HEK293T (cell line): Measurements from ENCODE around the gene MTA3.

Experiments used
- CTCF ChIA-PET: fragments of 350-600 bp; formaldehyde crosslinking; extraction: SDS; loops from one replicate; lab custom pipeline; 2021; ENCODE audit warnings: antibody characterized with exemption, inconsistent platforms; lab: Yijun Ruan, JAX
- POLR2A ChIA-PET: fragments of 350-600 bp; formaldehyde crosslinking; extraction: SDS; loops from one replicate; lab custom pipeline; 2020; ENCODE audit warnings: antibody characterized with exemption, inconsistent platforms; lab: Yijun Ruan, JAX
- DNase-seq: peaks from one replicate; pipeline ENCODE4 v3.0.0; 2012; ENCODE audit warnings: mixed read lengths; ENCODE audit errors: extremely low spot score
- ARNT ChIP-seq: fragments of 450-650 bp; IDR thresholded peaks from 2 replicates; pipeline ENCODE4 v1.6.1; 2017; ENCODE audit warnings: mild to moderate bottlenecking
- BHLHE40 ChIP-seq: fragments of 450-650 bp; IDR thresholded peaks from 2 replicates; pipeline ENCODE4 v1.6.1; 2016; ENCODE audit warnings: mild to moderate bottlenecking, moderate library complexity, borderline replicate concordance
- CTBP1 ChIP-seq: fragments of 450-650 bp; IDR thresholded peaks from 2 replicates; pipeline ENCODE4 v1.6.1; 2016; ENCODE audit warnings: borderline replicate concordance
- ELF4 ChIP-seq: fragments of 450-650 bp; IDR thresholded peaks from 2 replicates; pipeline ENCODE4 v1.6.1; 2017; ENCODE audit warnings: antibody characterized with exemption
- FOXA1 ChIP-seq: fragments of 450-650 bp; IDR thresholded peaks from 2 replicates; pipeline ENCODE4 v1.6.1; 2016; ENCODE audit warnings: mild to moderate bottlenecking
- FOXK2 ChIP-seq: fragments of 450-650 bp; IDR thresholded peaks from 2 replicates; pipeline ENCODE4 v1.6.1; 2016; ENCODE audit warnings: mild to moderate bottlenecking
- FOXM1 ChIP-seq: fragments of 450-650 bp; IDR thresholded peaks from 2 replicates; pipeline ENCODE4 v1.6.1; 2017; ENCODE audit warnings: mild to moderate bottlenecking, borderline replicate concordance
- HDGF ChIP-seq: fragments of 450-650 bp; IDR thresholded peaks from 2 replicates; pipeline ENCODE4 v1.6.1; 2017; ENCODE audit warnings: antibody characterized with exemption, borderline replicate concordance
- L3MBTL2 ChIP-seq: fragments of 450-650 bp; conservative IDR thresholded peaks from 2 replicates; pipeline ENCODE4 v1.6.1; 2016; ENCODE audit warnings: mild to moderate bottlenecking
- LEF1 ChIP-seq: fragments of 450-650 bp; IDR thresholded peaks from 2 replicates; pipeline ENCODE4 v1.6.1; 2017; ENCODE audit warnings: mild to moderate bottlenecking, borderline replicate concordance
- NFRKB ChIP-seq: fragments of 450-650 bp; IDR thresholded peaks from 2 replicates; pipeline ENCODE4 v1.6.1; 2016; ENCODE audit warnings: mild to moderate bottlenecking, moderate library complexity
- PKNOX1 ChIP-seq: fragments of 450-650 bp; IDR thresholded peaks from 2 replicates; pipeline ENCODE4 v1.6.1; 2016
- SP1 ChIP-seq: fragments of 450-650 bp; IDR thresholded peaks from 2 replicates; pipeline ENCODE4 v1.6.1; 2017
- SUZ12 ChIP-seq: fragments of 450-650 bp; IDR thresholded peaks from 2 replicates; pipeline ENCODE4 v1.6.1; 2016; ENCODE audit warnings: mild to moderate bottlenecking
- TARDBP ChIP-seq: fragments of 450-650 bp; IDR thresholded peaks from 2 replicates; pipeline ENCODE4 v1.6.1; 2016
- ZNF384 ChIP-seq: fragments of 450-650 bp; IDR thresholded peaks from 2 replicates; pipeline ENCODE4 v1.6.1; 2016

MTA3 gene

GRCh38 chr2:42585779-42586178 is 17.3 kb downstream of the MTA3 start:
- ChIA-PET CTCF (no interaction called here), POLR2A (no interaction called here)
- no peak for TF ChIP-seq ARNT
- no peak for TF ChIP-seq TARDBP
- no peak for DNase-seq

- TF ChIP-seq SUZ12 = no peak
- no peak for TF ChIP-seq ARNT
- no peak for TF ChIP-seq LEF1
- no peak for TF ChIP-seq FOXA1
- no peak for TF ChIP-seq BHLHE40
- no peak for TF ChIP-seq ZNF384
- no peak for TF ChIP-seq ELF4
- TF ChIP-seq FOXK2 = no peak
- no peak for TF ChIP-seq HDGF
- no peak for TF ChIP-seq L3MBTL2
- no peak for TF ChIP-seq NFRKB
- no peak for TF ChIP-seq PKNOX1
- no peak for TF ChIP-seq SP1
- TF ChIP-seq TARDBP = no peak
- no peak for TF ChIP-seq FOXM1
- no peak for TF ChIP-seq CTBP1
- DNase-seq = no peak
- ChIA-PET POLR2A (no interaction called here), CTCF (no interaction called here)
Observed at GRCh38 chr2:42587526-42588117, 19.2 kb downstream of the MTA3 start.

- CTCF ChIA-PET = no interaction called here
- no peak for DNase-seq
- POLR2A ChIA-PET = no interaction called here
- TF ChIP-seq FOXM1 (no peak), LEF1 (no peak), FOXK2 (no peak), TARDBP (no peak), L3MBTL2 (no peak), SUZ12 (no peak), FOXA1 (no peak), ARNT (no peak), PKNOX1 (no peak), HDGF (no peak)
Observed at GRCh38 chr2:42588121-42588520, 19.7 kb downstream of the MTA3 start.

- no peak for DNase-seq
- ChIA-PET CTCF (no interaction called here), POLR2A (interaction anchor here (0.6 kb wide), 1 partner anchor 10 kb away, joined by 3 read pairs; no protein-coding TSS in a partner anchor)
- no peak for TF ChIP-seq ARNT
- no peak for TF ChIP-seq PKNOX1
- TF ChIP-seq CTBP1 = no peak
- no peak for TF ChIP-seq LEF1
- no peak for TF ChIP-seq L3MBTL2
- no peak for TF ChIP-seq ELF4
- no peak for TF ChIP-seq FOXA1
- no peak for TF ChIP-seq BHLHE40
- no peak for TF ChIP-seq SP1
- TF ChIP-seq FOXK2 = no peak
- no peak for TF ChIP-seq SUZ12
Observed at GRCh38 chr2:42590176-42590575, 21.7 kb downstream of the MTA3 start.

GRCh38 chr2:42593282-42593681 is 24.9 kb downstream of the MTA3 start:
- no peak for DNase-seq
- TF ChIP-seq HDGF (no peak), FOXA1 (no peak), SUZ12 (no peak), SP1 (no peak), NFRKB (no peak), TARDBP (no peak), L3MBTL2 (no peak), PKNOX1 (no peak; the same call in 1 of the 2 replicates), LEF1 (no peak), ZNF384 (no peak), BHLHE40 (no peak), CTBP1 (no peak), ARNT (no peak), ELF4 (no peak), FOXM1 (no peak), FOXK2 (no peak)
- CTCF ChIA-PET = interaction anchor here (0.6 kb wide), 1 partner anchor 182 kb away, joined by 4 read pairs; no protein-coding TSS in a partner anchor
- POLR2A ChIA-PET = no interaction called here

GRCh38 chr2:42598656-42599055 is 30.2 kb downstream of the MTA3 start:
- ChIA-PET POLR2A (no interaction called here), CTCF (no interaction called here)
- no peak for TF ChIP-seq FOXK2
- no peak for TF ChIP-seq HDGF
- TF ChIP-seq FOXM1 = no peak
- TF ChIP-seq NFRKB = no peak
- no peak for TF ChIP-seq ELF4
- no peak for TF ChIP-seq FOXA1
- TF ChIP-seq BHLHE40 = no peak
- TF ChIP-seq TARDBP = no peak
- TF ChIP-seq LEF1 = no peak
- no peak for TF ChIP-seq CTBP1
- TF ChIP-seq L3MBTL2 = no peak
- no peak for TF ChIP-seq SUZ12
- TF ChIP-seq ARNT = no peak
- no peak for TF ChIP-seq SP1
- TF ChIP-seq ZNF384 = no peak
- no peak for TF ChIP-seq PKNOX1
- DNase-seq = peak; percentile 10
